ENCODE data around the gene ITGB3. TPM values are rescaled to one million over a fixed set of nuclear protein-coding genes. Genes with fewer than 3 reads are reported as not detected.
A peak's percentile ranks its signal among the peaks of the same experiment; 100 is the strongest.

ITGB3 gene
- total and polyA plus RNA-seq, 10 of the 15 experiments (the other 5 are each of a cell fraction or from before 2014, with no cell fraction given), result 0.69 to 22.8 (median 13.6) TPM

DNA sequence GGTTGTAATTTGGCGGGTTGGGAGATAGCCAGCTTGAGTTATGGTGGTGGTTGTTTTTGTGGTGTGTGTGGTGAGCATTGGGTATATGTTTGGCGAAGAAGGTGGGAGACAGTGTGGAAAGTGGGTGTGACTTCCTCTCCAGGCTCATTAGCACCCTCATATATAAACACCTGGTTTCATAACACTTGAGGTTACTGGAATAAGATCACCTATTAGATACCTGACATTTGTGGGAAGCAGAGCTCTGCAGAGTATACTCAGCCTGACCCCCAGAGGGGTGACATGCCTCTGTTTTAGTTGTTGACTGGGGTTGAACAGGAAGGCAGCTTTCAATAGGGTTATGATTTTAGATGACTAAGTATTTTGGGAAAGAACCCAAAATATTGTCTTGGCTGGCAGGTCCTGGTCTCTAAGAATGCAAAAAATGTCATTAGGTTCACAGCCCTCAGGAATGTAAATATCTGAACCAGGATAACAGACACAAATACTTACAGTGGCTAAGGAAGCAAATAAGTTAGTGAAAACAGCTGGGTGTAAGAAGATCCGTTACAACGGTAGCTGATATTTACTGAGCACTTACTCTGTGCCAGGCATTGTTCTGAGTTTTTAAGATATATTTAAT, 51.8 kb downstream of the ITGB3 start (continued):
- no peak for TF ChIP-seq MEF2B (IDR thresholded peaks at IDR 0.05; ENCODE audit: partially characterized antibody, poor library complexity, severe bottlenecking)
- no peak for TF ChIP-seq CBX5 (IDR thresholded peaks at IDR 0.05; ENCODE audit: low read depth)
- no peak for TF ChIP-seq RELB (IDR thresholded peaks at IDR 0.05; ENCODE audit: low read depth)

GRCh38 chr17:47310186-47310733, 56.6 kb downstream of the ITGB3 start:
- intact Hi-C loops (cut with micrococcal nuclease; ENCODE audit: unreplicated experiment), result no loop called here
- Histone ChIP-seq H3K27ac (ENCODE audit: control insufficient read depth, insufficient read depth) (no peak overlapping the region), H3K9me3 (replicated peaks; ENCODE audit: control insufficient read depth, insufficient read depth, low read length) (no peaks in the 10 kb centered on the region), H3K27me3 (replicated peaks in 1 of 2; ENCODE audit: control insufficient read depth in 2 of 2, insufficient read depth in 2 of 2, low read length in 1 of 2) (no peaks in the 10 kb centered on the region), H3K79me2 (ENCODE audit: control insufficient read depth, insufficient read depth, low read length) (no peaks in the 10 kb centered on the region), H3K4me1 (ENCODE audit: control insufficient read depth, insufficient read depth, low read length) (no peaks in the 10 kb centered on the region), H2AFZ (ENCODE audit: control insufficient read depth, low read depth, low read length) (no peak overlapping the region), H4K20me1 (ENCODE audit: control insufficient read depth, insufficient read depth) (no peaks in the 10 kb centered on the region), H3K9ac (ENCODE audit: control insufficient read depth, insufficient read depth, low read length) (no peak overlapping the region), H3K36me3 (ENCODE audit: control insufficient read depth in 2 of 2, insufficient read depth in 2 of 2, low read length in 1 of 2) (no peaks in the 10 kb centered on the region; a peak in 2 of 4 replicates), H3K4me2 (ENCODE audit: control insufficient read depth, insufficient read depth) (no peak overlapping the region), H3K4me3 (no peak overlapping the region)
- POLR2A ChIA-PET, result no interaction called here
- no peak for ATAC-seq
- CTCF ChIA-PET, result interaction anchor here (1.0 to 9.3 kb wide), 4 partner anchors 9 to 80 kb away, joined by 3 to 227 read pairs (median 6); no protein-coding TSS in a partner anchor
- TF ChIP-seq SIX5 (IDR thresholded peaks at IDR 0.05; ENCODE audit: low read depth, low read length, severe bottlenecking) (no peak), ZBED1 (IDR thresholded peaks at IDR 0.05; ENCODE audit: borderline replicate concordance) (no peak), E2F4 (IDR thresholded peaks at IDR 0.05; ENCODE audit: low read depth, low read length) (no peak), KDM1A (IDR thresholded peaks at IDR 0.05; ENCODE audit: borderline replicate concordance) (no peak), KAT2A (conservative IDR thresholded peaks at IDR 0.05; ENCODE audit: control insufficient read depth, low read depth, low read length) (no peak), SMAD5 (IDR thresholded peaks at IDR 0.05; ENCODE audit: low read depth) (no peak), TAF1 (IDR thresholded peaks at IDR 0.05; ENCODE audit: borderline replicate concordance, low read depth, low read length) (no peak), IRF3 (IDR thresholded peaks at IDR 0.05) (no peak), YY1 (IDR thresholded peaks at IDR 0.05; ENCODE audit: low read depth, low read length) (no peak), ZNF217 (IDR thresholded peaks at IDR 0.05) (no peak), CHD4 (IDR thresholded peaks at IDR 0.05) (no peak)
- TF ChIP-seq, protein P1, sequence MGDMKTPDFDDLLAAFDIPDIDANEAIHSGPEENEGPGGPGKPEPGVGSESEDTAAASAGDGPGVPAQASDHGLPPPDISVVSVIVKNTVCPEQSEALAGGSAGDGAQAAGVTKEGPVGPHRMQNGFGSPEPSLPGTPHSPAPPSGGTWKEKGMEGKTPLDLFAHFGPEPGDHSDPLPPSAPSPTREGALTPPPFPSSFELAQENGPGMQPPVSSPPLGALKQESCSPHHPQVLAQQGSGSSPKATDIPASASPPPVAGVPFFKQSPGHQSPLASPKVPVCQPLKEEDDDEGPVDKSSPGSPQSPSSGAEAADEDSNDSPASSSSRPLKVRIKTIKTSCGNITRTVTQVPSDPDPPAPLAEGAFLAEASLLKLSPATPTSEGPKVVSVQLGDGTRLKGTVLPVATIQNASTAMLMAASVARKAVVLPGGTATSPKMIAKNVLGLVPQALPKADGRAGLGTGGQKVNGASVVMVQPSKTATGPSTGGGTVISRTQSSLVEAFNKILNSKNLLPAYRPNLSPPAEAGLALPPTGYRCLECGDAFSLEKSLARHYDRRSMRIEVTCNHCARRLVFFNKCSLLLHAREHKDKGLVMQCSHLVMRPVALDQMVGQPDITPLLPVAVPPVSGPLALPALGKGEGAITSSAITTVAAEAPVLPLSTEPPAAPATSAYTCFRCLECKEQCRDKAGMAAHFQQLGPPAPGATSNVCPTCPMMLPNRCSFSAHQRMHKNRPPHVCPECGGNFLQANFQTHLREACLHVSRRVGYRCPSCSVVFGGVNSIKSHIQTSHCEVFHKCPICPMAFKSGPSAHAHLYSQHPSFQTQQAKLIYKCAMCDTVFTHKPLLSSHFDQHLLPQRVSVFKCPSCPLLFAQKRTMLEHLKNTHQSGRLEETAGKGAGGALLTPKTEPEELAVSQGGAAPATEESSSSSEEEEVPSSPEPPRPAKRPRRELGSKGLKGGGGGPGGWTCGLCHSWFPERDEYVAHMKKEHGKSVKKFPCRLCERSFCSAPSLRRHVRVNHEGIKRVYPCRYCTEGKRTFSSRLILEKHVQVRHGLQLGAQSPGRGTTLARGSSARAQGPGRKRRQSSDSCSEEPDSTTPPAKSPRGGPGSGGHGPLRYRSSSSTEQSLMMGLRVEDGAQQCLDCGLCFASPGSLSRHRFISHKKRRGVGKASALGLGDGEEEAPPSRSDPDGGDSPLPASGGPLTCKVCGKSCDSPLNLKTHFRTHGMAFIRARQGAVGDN (IDR thresholded peaks at IDR 0.05), result no peak
- TSS peak; percentile 57 for BruUV-seq (replicated peaks)
- RAD21 ChIA-PET (ENCODE audit: unreplicated experiment), result interaction anchor here (1.2 kb wide), 1 partner anchor 81 kb away, joined by 7 read pairs; no protein-coding TSS in a partner anchor
- FAIRE-seq, result no peak
- SMC1A ChIA-PET (ENCODE audit: uncharacterized antibody, unreplicated experiment), result interaction anchor here (0.9 to 7.6 kb wide), 6 partner anchors 14 to 81 kb away, joined by 3 to 93 read pairs (median 5); no protein-coding TSS in a partner anchor
- WGBS (ENCODE audit: insufficient coverage, insufficient replicate concordance, low lambda C conversion rate, missing lambda C conversion rate), result 53% methylated on average over 4 of the region's 4 CpGs
- no peak for DNase-seq (ENCODE audit: low read depth, low spot score)
- in situ Hi-C loops (cut with MboI), result loop anchor here (5.0 kb wide), 1 partner anchor 78 kb away; no protein-coding TSS in a partner anchor
